SU-DHL-6 (cell line): ENCODE measurements around the gene STRADA.

ENCODE experiments used
- EZH2phosphoT487 ChIP-seq: fragments of 200-600 bp; sonication (generic), shearing (Covaris generic); conservative IDR thresholded peaks from 2 replicates; pipeline ENCODE4 v1.6.1; 2018; ENCODE audit warnings: mild to moderate bottlenecking, antibody characterized with exemption, low read length, moderate library complexity, mixed read lengths
- TF ChIP-seq, protein P1 (sequence below): fragments of 200-600 bp; sonication (generic); IDR thresholded peaks from one replicate; pipeline ENCODE4 v1.5.1; 2017; ENCODE audit warnings: antibody characterized with exemption, mild to moderate bottlenecking, low read length, moderate library complexity; ENCODE audit not compliant: insufficient read depth, poor library complexity, severe bottlenecking

GRCh38 chr17:63754046-63754445, 12.4 kb upstream of the STRADA start:
- TF ChIP-seq, protein P1, sequence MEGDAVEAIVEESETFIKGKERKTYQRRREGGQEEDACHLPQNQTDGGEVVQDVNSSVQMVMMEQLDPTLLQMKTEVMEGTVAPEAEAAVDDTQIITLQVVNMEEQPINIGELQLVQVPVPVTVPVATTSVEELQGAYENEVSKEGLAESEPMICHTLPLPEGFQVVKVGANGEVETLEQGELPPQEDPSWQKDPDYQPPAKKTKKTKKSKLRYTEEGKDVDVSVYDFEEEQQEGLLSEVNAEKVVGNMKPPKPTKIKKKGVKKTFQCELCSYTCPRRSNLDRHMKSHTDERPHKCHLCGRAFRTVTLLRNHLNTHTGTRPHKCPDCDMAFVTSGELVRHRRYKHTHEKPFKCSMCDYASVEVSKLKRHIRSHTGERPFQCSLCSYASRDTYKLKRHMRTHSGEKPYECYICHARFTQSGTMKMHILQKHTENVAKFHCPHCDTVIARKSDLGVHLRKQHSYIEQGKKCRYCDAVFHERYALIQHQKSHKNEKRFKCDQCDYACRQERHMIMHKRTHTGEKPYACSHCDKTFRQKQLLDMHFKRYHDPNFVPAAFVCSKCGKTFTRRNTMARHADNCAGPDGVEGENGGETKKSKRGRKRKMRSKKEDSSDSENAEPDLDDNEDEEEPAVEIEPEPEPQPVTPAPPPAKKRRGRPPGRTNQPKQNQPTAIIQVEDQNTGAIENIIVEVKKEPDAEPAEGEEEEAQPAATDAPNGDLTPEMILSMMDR = no peak
- no peak for TF ChIP-seq EZH2phosphoT487
